HEK293 (cell line): ENCODE measurements around the gene SLC9A2.

Source experiments
- CTCF ChIA-PET: fragments of 350-600 bp; formaldehyde crosslinking; extraction: SDS; loops from one replicate; lab custom pipeline; 2021; ENCODE audit warnings: antibody characterized with exemption; lab: Yijun Ruan, JAX
- POLR2A ChIA-PET: fragments of 300-600 bp; formaldehyde crosslinking; extraction: SDS; loops from one replicate; lab custom pipeline; 2020; ENCODE audit warnings: antibody characterized with exemption, inconsistent platforms; lab: Yijun Ruan, JAX
- H3K27ac ChIP-seq: fragments of 200-500 bp; sonication (Bioruptor generic); 2 replicates; pipeline ENCODE4 v1.5.1; 2014; ENCODE audit warnings: low read depth, low read length, control low read depth, inconsistent platforms; ENCODE audit errors: extremely low read depth
- H3K36me3 ChIP-seq, 2 experiments: fragments of 200-500 bp in 1 of 2; sonication (Bioruptor generic) in 1 of 2; 1 replicate in 1 of 2; 2 replicates in 1 of 2; pipeline ENCODE4 v1.5.1; 2014 to 2017; ENCODE audit warnings: inconsistent platforms in 2 of 2, low read length in 2 of 2; ENCODE audit not compliant: control insufficient read depth in 2 of 2, insufficient read depth in 1 of 2
- H3K4me1 ChIP-seq: fragments of 200-500 bp; sonication (Bioruptor generic); 2 replicates; pipeline ENCODE4 v1.5.1; 2014; ENCODE audit warnings: mild to moderate bottlenecking, low read length, inconsistent platforms; ENCODE audit not compliant: control insufficient read depth, insufficient read depth
- H3K4me3 ChIP-seq: 2 replicates; pipeline ENCODE4 v1.5.1; 2011; ENCODE audit warnings: low read depth, mild to moderate bottlenecking, control low read depth, low read length, moderate library complexity
- H3K9me3 ChIP-seq: fragments of 200-500 bp; sonication (Bioruptor generic); 2 replicates; pipeline ENCODE4 v1.5.1; 2014; ENCODE audit warnings: low read depth, low read length, inconsistent platforms; ENCODE audit not compliant: control insufficient read depth, insufficient read depth
- CTCF ChIP-seq: fragments of 450-650 bp; formaldehyde crosslinking; IDR thresholded peaks from 2 replicates; pipeline ENCODE4 v1.5.1; 2016; ENCODE audit warnings: missing biosample characterization, missing genetic modification characterization
- IKZF3 ChIP-seq: fragments of 450-650 bp; IDR thresholded peaks from 2 replicates; pipeline ENCODE4 v1.5.0; 2018; ENCODE audit warnings: missing biosample characterization, mild to moderate bottlenecking, missing genetic modification characterization, moderate library complexity
- KLF9 ChIP-seq: fragments of 450-650 bp; formaldehyde crosslinking; IDR thresholded peaks from 2 replicates; pipeline ENCODE4 v1.5.1; 2016; ENCODE audit warnings: missing biosample characterization, missing genetic modification characterization, low read depth
- PRDM1 ChIP-seq: fragments of 450-650 bp; formaldehyde crosslinking; IDR thresholded peaks from 2 replicates; pipeline ENCODE4; 2016; ENCODE audit warnings: missing biosample characterization, missing genetic modification characterization
- RBAK ChIP-seq: fragments of 450-650 bp; formaldehyde crosslinking; IDR thresholded peaks from 2 replicates; pipeline ENCODE4 v1.5.1; 2016; ENCODE audit warnings: missing biosample characterization, missing genetic modification characterization
- SALL2 ChIP-seq: fragments of 450-650 bp; formaldehyde crosslinking; IDR thresholded peaks from 2 replicates; pipeline ENCODE4 v1.5.0; 2017; ENCODE audit warnings: missing biosample characterization, mild to moderate bottlenecking, missing genetic modification characterization, borderline replicate concordance
- SP3 ChIP-seq: fragments of 450-650 bp; formaldehyde crosslinking; IDR thresholded peaks from 2 replicates; pipeline ENCODE4 v1.5.1; 2016; ENCODE audit warnings: missing biosample characterization, missing genetic modification characterization
- TRIM28 ChIP-seq: IDR thresholded peaks from 2 replicates; pipeline ENCODE4 v1.6.1; 2011; ENCODE audit warnings: low read length, control low read depth, borderline replicate concordance
- ZBTB17 ChIP-seq: fragments of 450-650 bp; formaldehyde crosslinking; IDR thresholded peaks from 2 replicates; pipeline ENCODE4 v1.5.1; 2016; ENCODE audit warnings: missing biosample characterization, missing genetic modification characterization
- ZNF10 ChIP-seq: fragments of 450-650 bp; formaldehyde crosslinking; IDR thresholded peaks from 2 replicates; pipeline ENCODE4 v1.5.1; 2017; ENCODE audit warnings: missing biosample characterization, missing genetic modification characterization
- ZNF146 ChIP-seq: fragments of 450-650 bp; formaldehyde crosslinking; IDR thresholded peaks from 2 replicates; pipeline ENCODE4 v1.5.1; 2016; ENCODE audit warnings: missing biosample characterization, missing genetic modification characterization
- ZNF174 ChIP-seq: fragments of 450-650 bp; formaldehyde crosslinking; IDR thresholded peaks from 2 replicates; pipeline ENCODE4 v1.5.0; 2017; ENCODE audit warnings: missing biosample characterization, mild to moderate bottlenecking, missing genetic modification characterization
- ZNF211 ChIP-seq: fragments of 450-650 bp; formaldehyde crosslinking; IDR thresholded peaks from 2 replicates; pipeline ENCODE4 v1.5.1; 2016; ENCODE audit warnings: low read depth, missing biosample characterization, missing genetic modification characterization
- ZNF221 ChIP-seq: fragments of 450-650 bp; formaldehyde crosslinking; IDR thresholded peaks from 2 replicates; pipeline ENCODE4 v1.5.1; 2017; ENCODE audit warnings: missing biosample characterization, missing genetic modification characterization, borderline replicate concordance
- ZNF239 ChIP-seq: fragments of 450-650 bp; formaldehyde crosslinking; IDR thresholded peaks from 2 replicates; pipeline ENCODE4 v1.5.1; 2016; ENCODE audit warnings: missing biosample characterization, missing genetic modification characterization
- ZNF280C ChIP-seq: fragments of 450-650 bp; formaldehyde crosslinking; IDR thresholded peaks from 2 replicates; pipeline ENCODE4 v1.5.1; 2016; ENCODE audit warnings: missing biosample characterization, missing genetic modification characterization
- ZNF426 ChIP-seq: fragments of 450-650 bp; formaldehyde crosslinking; IDR thresholded peaks from 2 replicates; pipeline ENCODE4 v1.5.1; 2017; ENCODE audit warnings: missing biosample characterization, missing genetic modification characterization, mild to moderate bottlenecking, inconsistent platforms, moderate library complexity
- ZNF549 ChIP-seq: fragments of 450-650 bp; IDR thresholded peaks from 2 replicates; pipeline ENCODE4 v1.5.1; 2018; ENCODE audit warnings: missing biosample characterization, missing genetic modification characterization, mild to moderate bottlenecking, inconsistent platforms, moderate library complexity
- ZNF585B ChIP-seq: fragments of 450-650 bp; formaldehyde crosslinking; IDR thresholded peaks from 2 replicates; pipeline ENCODE4 v1.5.1; 2016; ENCODE audit warnings: missing biosample characterization, missing genetic modification characterization
- ZNF629 ChIP-seq: fragments of 450-650 bp; formaldehyde crosslinking; IDR thresholded peaks from 2 replicates; pipeline ENCODE4 v1.5.1; 2017; ENCODE audit warnings: missing biosample characterization, missing genetic modification characterization
- ZNF654 ChIP-seq: fragments of 450-650 bp; formaldehyde crosslinking; IDR thresholded peaks from 2 replicates; pipeline ENCODE4 v1.5.1; 2016; ENCODE audit warnings: low read depth, missing biosample characterization, missing genetic modification characterization
- ZNF777 ChIP-seq: fragments of 450-650 bp; formaldehyde crosslinking; IDR thresholded peaks from 2 replicates; pipeline ENCODE4 v1.5.1; 2017; ENCODE audit warnings: missing biosample characterization, missing genetic modification characterization, borderline replicate concordance
- ZSCAN4 ChIP-seq: fragments of 450-650 bp; formaldehyde crosslinking; IDR thresholded peaks from 2 replicates; pipeline ENCODE4 v1.5.1; 2017; ENCODE audit warnings: missing biosample characterization, missing genetic modification characterization
- TF ChIP-seq, protein P1 (sequence below): fragments of 450-650 bp; formaldehyde crosslinking; IDR thresholded peaks from 2 replicates; pipeline ENCODE4 v1.5.1; 2016; ENCODE audit warnings: missing biosample characterization, missing genetic modification characterization
- TF ChIP-seq, protein P2 (sequence below): fragments of 450-650 bp; IDR thresholded peaks from 2 replicates; pipeline ENCODE4 v1.5.1; 2018; ENCODE audit warnings: missing biosample characterization, missing genetic modification characterization

Gene SLC9A2

DNA sequence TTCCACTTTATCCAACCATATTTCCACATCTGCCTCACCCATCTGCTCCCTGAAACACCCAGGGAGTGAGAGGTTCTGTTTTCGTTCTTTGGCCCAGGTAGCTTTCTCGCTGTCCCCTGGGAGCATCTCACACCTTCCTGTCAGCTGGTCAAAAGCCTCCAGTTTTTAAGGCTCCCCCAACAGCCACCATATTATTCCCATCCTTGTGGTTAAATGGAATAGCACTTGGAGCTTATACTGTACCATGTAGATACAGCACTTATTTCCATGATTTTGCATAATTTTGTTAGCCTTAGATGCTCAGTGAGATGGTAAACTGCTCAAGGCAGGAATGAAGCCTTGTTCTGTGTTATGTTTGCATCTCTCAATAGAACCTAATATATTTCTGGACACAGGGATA, 84.0 kb downstream of the SLC9A2 start (continued):
- TF ChIP-seq ZNF426 (tag by site-specific recombination) (no peak), IKZF3 (no peak)
- TF ChIP-seq, all 188 proteins: peak for 0

DNA sequence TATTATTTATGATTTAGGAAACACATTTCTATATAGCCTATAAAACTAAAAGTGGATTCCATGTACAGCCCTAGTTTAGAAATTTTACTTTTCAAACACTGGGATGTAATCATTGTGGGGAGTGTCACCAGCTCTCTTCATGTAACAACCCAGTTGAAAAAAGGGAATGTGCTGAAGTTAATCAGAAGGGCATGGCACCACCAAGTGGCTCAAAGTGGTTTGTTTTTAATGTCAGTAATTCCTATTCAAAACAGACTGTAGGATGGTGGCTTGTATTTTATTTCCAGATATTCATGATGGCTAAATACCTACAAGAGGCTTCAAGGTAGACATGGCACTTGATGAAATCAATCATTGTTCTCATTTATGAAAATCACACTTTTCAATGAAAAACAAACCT, 84.4 kb downstream of the SLC9A2 start:
- ChIA-PET POLR2A (interaction anchor here (0.7 to 1.1 kb wide), 2 partner anchors 33 kb away, joined by 3 to 4 read pairs; a partner anchor contains a TSS), CTCF (interaction anchor here (0.6 to 2.2 kb wide), 20 partner anchors 9 to 676 kb away, joined by 3 to 20 read pairs (median 4); partner anchors contain the start of gene SLC9A4)
- Histone ChIP-seq H3K27ac (no peak overlapping the region), H3K4me1 (no peaks in the 10 kb centered on the region), H3K9me3 (no peaks in the 10 kb centered on the region), H3K36me3 (no peaks in the 10 kb centered on the region), H3K4me3 (no peak overlapping the region)
- TF ChIP-seq ZNF221 (tag by site-specific recombination) (no peak), ZNF654 (tag by site-specific recombination) (peak; percentile 63), CTCF (tag by site-specific recombination) (0 out of 2 replicates have a peak, but pooled peaks have one; percentile 39)

DNA sequence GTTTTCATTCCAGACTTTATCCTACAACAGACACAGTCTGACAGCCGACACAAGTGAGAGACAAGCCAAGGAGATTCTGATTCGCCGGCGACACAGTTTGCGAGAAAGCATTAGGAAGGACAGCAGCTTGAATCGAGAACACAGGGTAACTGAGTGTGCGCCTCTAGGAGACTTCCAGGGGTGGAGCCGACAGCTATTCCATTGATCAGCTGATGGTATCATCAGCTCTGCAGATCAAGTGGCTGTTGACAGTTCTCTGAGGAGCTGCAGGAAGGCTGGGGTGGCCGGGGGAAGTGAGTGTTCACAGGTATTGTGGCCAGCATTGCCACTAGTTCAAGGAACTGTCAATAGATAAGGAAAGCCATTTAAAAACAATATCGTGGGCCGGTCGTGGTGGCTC, 85.2 kb downstream of the SLC9A2 start:
- H3K27ac ChIP-seq: no peak overlapping the region
- H3K9me3 ChIP-seq: no peaks in the 10 kb centered on the region
- TF ChIP-seq SALL2 (no peak), ZNF146 (tag by site-specific recombination) (no peak), KLF9 (tag by site-specific recombination) (no peak), PRDM1 (tag by site-specific recombination) (no peak), ZNF174 (no peak), ZNF549 (no peak), ZSCAN4 (tag by site-specific recombination) (no peak), SP3 (tag by site-specific recombination) (no peak), RBAK (tag by site-specific recombination) (no peak), ZNF629 (tag by site-specific recombination) (no peak), ZNF280C (no peak), ZNF211 (tag by site-specific recombination) (no peak), ZNF10 (tag by site-specific recombination) (no peak), ZBTB17 (tag by site-specific recombination) (no peak), ZNF585B (no peak), TRIM28 (no peak), ZNF777 (tag by site-specific recombination) (no peak), ZNF239 (no peak)
- TF ChIP-seq, protein P1, sequence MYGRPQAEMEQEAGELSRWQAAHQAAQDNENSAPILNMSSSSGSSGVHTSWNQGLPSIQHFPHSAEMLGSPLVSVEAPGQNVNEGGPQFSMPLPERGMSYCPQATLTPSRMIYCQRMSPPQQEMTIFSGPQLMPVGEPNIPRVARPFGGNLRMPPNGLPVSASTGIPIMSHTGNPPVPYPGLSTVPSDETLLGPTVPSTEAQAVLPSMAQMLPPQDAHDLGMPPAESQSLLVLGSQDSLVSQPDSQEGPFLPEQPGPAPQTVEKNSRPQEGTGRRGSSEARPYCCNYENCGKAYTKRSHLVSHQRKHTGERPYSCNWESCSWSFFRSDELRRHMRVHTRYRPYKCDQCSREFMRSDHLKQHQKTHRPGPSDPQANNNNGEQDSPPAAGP (tag by site-specific recombination): no peak
- TF ChIP-seq, protein P2, sequence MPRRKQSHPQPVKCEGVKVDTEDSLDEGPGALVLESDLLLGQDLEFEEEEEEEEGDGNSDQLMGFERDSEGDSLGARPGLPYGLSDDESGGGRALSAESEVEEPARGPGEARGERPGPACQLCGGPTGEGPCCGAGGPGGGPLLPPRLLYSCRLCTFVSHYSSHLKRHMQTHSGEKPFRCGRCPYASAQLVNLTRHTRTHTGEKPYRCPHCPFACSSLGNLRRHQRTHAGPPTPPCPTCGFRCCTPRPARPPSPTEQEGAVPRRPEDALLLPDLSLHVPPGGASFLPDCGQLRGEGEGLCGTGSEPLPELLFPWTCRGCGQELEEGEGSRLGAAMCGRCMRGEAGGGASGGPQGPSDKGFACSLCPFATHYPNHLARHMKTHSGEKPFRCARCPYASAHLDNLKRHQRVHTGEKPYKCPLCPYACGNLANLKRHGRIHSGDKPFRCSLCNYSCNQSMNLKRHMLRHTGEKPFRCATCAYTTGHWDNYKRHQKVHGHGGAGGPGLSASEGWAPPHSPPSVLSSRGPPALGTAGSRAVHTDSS (tag by site-specific recombination): no peak
- H3K4me1 ChIP-seq: no peaks in the 10 kb centered on the region
- H3K4me3 ChIP-seq: no peak overlapping the region
- ChIA-PET CTCF (interaction anchor here (0.6 to 2.2 kb wide), 8 partner anchors 32 to 252 kb away, joined by 3 to 20 read pairs (median 4); partner anchors contain the start of gene SLC9A4), POLR2A (interaction anchor here (1.1 kb wide), 1 partner anchor 33 kb away, joined by 3 read pairs; a partner anchor contains a TSS)
- H3K36me3 ChIP-seq: peaks cover 0 to 5% of the 10 kb centered on the region in 2 experiments; a peak in 1 of 3 replicates
